SK-N-SH (cell line): ENCODE results near the gene UBE2I. TPM values are rescaled to one million over a fixed set of nuclear protein-coding genes. Genes with fewer than 3 reads are reported as not detected.

Source experiments
- CTCF ChIA-PET: fragments of 300-600, 350-600 bp; formaldehyde crosslinking; extraction: SDS; loops from one replicate; lab custom pipeline; 2021; lab: Yijun Ruan, JAX
- POLR2A ChIA-PET: fragments of 350-600 bp; sonication (Branson Sonifier 250); formaldehyde crosslinking; extraction: SDS; loops from one replicate; lab custom pipeline; 2020; ENCODE audit warnings: antibody characterized with exemption, inconsistent platforms; lab: Yijun Ruan, JAX
- DNase-seq: peaks from one replicate; pipeline ENCODE4 v3.0.0; 2012
- H2AFZ ChIP-seq: fragments of 200-600 bp; sonication (generic); 2 replicates; pipeline ENCODE4 v1.8.1; 2016; ENCODE audit warnings: antibody characterized with exemption, mild to moderate bottlenecking, low read depth
- H3F3A ChIP-seq: fragments of 200-600 bp; sonication (generic); replicated peaks from 2 replicates; pipeline ENCODE3; 2016; ENCODE audit warnings: antibody characterized with exemption, mild to moderate bottlenecking; ENCODE audit not compliant: insufficient read depth
- H3K27ac ChIP-seq, 2 experiments: fragments of 200-500 bp in 1 of 2; fragments of 200-600 bp in 1 of 2; sonication (Bioruptor generic) in 1 of 2; sonication (generic), shearing (Covaris generic) in 1 of 2; 2 replicates each; pipeline versions ENCODE4 v1.5.1 to v1.6.1; 2014 to 2016; ENCODE audit warnings: low read depth in 2 of 2, inconsistent platforms in 1 of 2, low read length in 1 of 2, mild to moderate bottlenecking in 1 of 2, mixed read lengths in 1 of 2
- H3K27me3 ChIP-seq: fragments of 200-600 bp; sonication (generic), shearing (Covaris generic); 2 replicates; pipeline ENCODE4 v1.6.1; 2016; ENCODE audit warnings: mixed run types; ENCODE audit not compliant: insufficient read depth
- H3K36me3 ChIP-seq, 2 experiments: fragments of 200-500 bp in 1 of 2; fragments of 200-600 bp in 1 of 2; sonication (Bioruptor generic) in 1 of 2; sonication (generic) in 1 of 2; replicated peaks in 1 of 2; 2 replicates each; pipeline versions ENCODE3 to v1.5.1; 2014 to 2016; ENCODE audit warnings: low read length in 1 of 2, mild to moderate bottlenecking in 1 of 2; ENCODE audit not compliant: insufficient read depth in 2 of 2, control insufficient read depth in 1 of 2
- H3K4me1 ChIP-seq, 2 experiments: fragments of 200-500 bp in 1 of 2; fragments of 200-600 bp in 1 of 2; sonication (Bioruptor generic) in 1 of 2; sonication (generic), shearing (Covaris generic) in 1 of 2; 2 replicates each; pipeline versions ENCODE4 v1.5.1 to v1.6.1; 2014 to 2016; ENCODE audit warnings: low read depth in 1 of 2, low read length in 1 of 2, mixed run types in 1 of 2; ENCODE audit not compliant: insufficient read depth in 2 of 2, control insufficient read depth in 1 of 2
- H3K4me2 ChIP-seq: fragments of 200-600 bp; sonication (generic), shearing (Covaris generic); 2 replicates; pipeline ENCODE4 v1.6.1; 2017; ENCODE audit warnings: mixed run types
- H3K4me3 ChIP-seq, 2 experiments: fragments of 200-500 bp in 1 of 2; fragments of 200-600 bp in 1 of 2; sonication (Bioruptor generic) in 1 of 2; sonication (generic), shearing (Covaris generic) in 1 of 2; 2 replicates each; pipeline versions ENCODE4 v1.5.1 to v1.8.1; 2014 to 2016; ENCODE audit warnings: low read depth in 2 of 2, inconsistent platforms in 1 of 2, low read length in 1 of 2, mild to moderate bottlenecking in 1 of 2, mixed read lengths in 1 of 2, moderate library complexity in 1 of 2
- H3K79me2 ChIP-seq: fragments of 200-600 bp; sonication (generic); 2 replicates; pipeline ENCODE4 v1.8.1; 2017; ENCODE audit warnings: mild to moderate bottlenecking; ENCODE audit not compliant: insufficient read depth
- H3K9ac ChIP-seq: fragments of 200-600 bp; sonication (generic); 2 replicates; pipeline ENCODE4 v1.6.1; 2017; ENCODE audit warnings: mixed run types
- H3K9me2 ChIP-seq: fragments of 200-600 bp; sonication (generic); 2 replicates; pipeline ENCODE4 v1.6.1; 2017; ENCODE audit warnings: mixed run types
- H3K9me3 ChIP-seq: fragments of 200-600 bp; sonication (generic); 2 replicates; pipeline ENCODE4 v1.6.1; 2017; ENCODE audit warnings: mixed run types, mild to moderate bottlenecking, moderate library complexity
- H4K20me1 ChIP-seq: fragments of 200-600 bp; sonication (generic); 2 replicates; pipeline ENCODE4 v1.6.1; 2017; ENCODE audit warnings: mild to moderate bottlenecking, mixed run types; ENCODE audit not compliant: insufficient read depth
- EP300 ChIP-seq, 2 experiments: IDR thresholded peaks; 2 replicates each; pipeline versions ENCODE4 v1.4.0 to v1.6.1; 2012; ENCODE audit warnings: borderline replicate concordance in 1 of 2, low read depth in 1 of 2, low read length in 1 of 2
- EZH2phosphoT487 ChIP-seq: fragments of 200-600 bp; sonication (generic); IDR thresholded peaks from 2 replicates; pipeline ENCODE4 v1.6.1; 2017; ENCODE audit warnings: low read depth, mixed run types, mild to moderate bottlenecking, antibody characterized with exemption, moderate library complexity, borderline replicate concordance
- FOXM1 ChIP-seq: IDR thresholded peaks from 2 replicates; pipeline ENCODE4 v1.4.0; 2012; ENCODE audit warnings: low read depth, mild to moderate bottlenecking
- GABPA ChIP-seq: IDR thresholded peaks from 2 replicates; pipeline ENCODE4 v1.4.0; 2012; ENCODE audit warnings: low read depth, mild to moderate bottlenecking
- MXI1 ChIP-seq: IDR thresholded peaks from 2 replicates; pipeline ENCODE4 v1.6.1; 2012; ENCODE audit warnings: mild to moderate bottlenecking, low read depth, low read length, improper control_type of control experiment
- NRF1 ChIP-seq: IDR thresholded peaks from 2 replicates; pipeline ENCODE4 v1.6.1; 2012; ENCODE audit warnings: low read depth, mild to moderate bottlenecking, low read length
- RAD21 ChIP-seq: IDR thresholded peaks from 2 replicates; pipeline ENCODE4 v1.6.1; 2012; ENCODE audit warnings: mild to moderate bottlenecking, low read length
- RFX5 ChIP-seq: IDR thresholded peaks from 2 replicates; pipeline ENCODE4 v1.6.1; 2012; ENCODE audit warnings: mild to moderate bottlenecking, improper control_type of control experiment, low read length
- RXRA ChIP-seq: IDR thresholded peaks from 2 replicates; pipeline ENCODE4 v1.4.0; 2012; ENCODE audit warnings: low read depth, mild to moderate bottlenecking, borderline replicate concordance
- SIN3A ChIP-seq: IDR thresholded peaks from 2 replicates; pipeline ENCODE4 v1.6.1; 2012; ENCODE audit warnings: low read depth, mild to moderate bottlenecking, low read length, moderate library complexity, borderline replicate concordance
- SMC3 ChIP-seq: IDR thresholded peaks from 2 replicates; pipeline ENCODE4 v1.6.1; 2012; ENCODE audit warnings: low read depth, low read length, improper control_type of control experiment
- TAF1 ChIP-seq: IDR thresholded peaks from 2 replicates; pipeline ENCODE4 v1.6.1; 2012; ENCODE audit warnings: low read depth, mild to moderate bottlenecking, low read length, moderate library complexity, borderline replicate concordance
- TEAD4 ChIP-seq: IDR thresholded peaks from 2 replicates; pipeline ENCODE4 v1.4.0; 2012; ENCODE audit warnings: mild to moderate bottlenecking, borderline replicate concordance; ENCODE audit not compliant: insufficient read depth
- WGBS: methylation state at CpG from one replicate; pipeline ENCODE4 v1.1.6; 2017; ENCODE audit warnings: low lambda C conversion rate; 5-methylcytosine and 5-hydroxymethylcytosine counted together
- polyA plus RNA-seq, 3 experiments: library from polyadenylated mRNA; depleted of rRNA; stranded (reverse); fragments of >200 nt; gene quantifications; 2 replicates each; pipeline ENCODE4 v1.2.3, GENCODE V29; 2012
- TF ChIP-seq, protein P1 (sequence below): IDR thresholded peaks from 2 replicates; pipeline ENCODE4 v1.4.0; 2012; ENCODE audit warnings: low read depth, borderline replicate concordance
- TF ChIP-seq, protein P2 (sequence below): IDR thresholded peaks from 2 replicates; pipeline ENCODE4 v1.4.0; 2012; ENCODE audit warnings: low read depth
- TF ChIP-seq, protein P3 (sequence below): fragments of 150-350 bp; IDR thresholded peaks from 2 replicates; pipeline ENCODE4 v1.6.1; 2017; ENCODE audit warnings: antibody characterized with exemption, low read length, low read depth, borderline replicate concordance
- TF ChIP-seq, protein P4 (sequence below): fragments of 200-600 bp; sonication (generic); IDR thresholded peaks from 2 replicates; pipeline ENCODE4 v1.6.1; 2017; ENCODE audit warnings: antibody characterized with exemption, mild to moderate bottlenecking, moderate library complexity

Gene UBE2I
- polyA plus RNA-seq, 1 of the 3 experiments (the other 2 are of a cell fraction) = 107 TPM

DNA sequence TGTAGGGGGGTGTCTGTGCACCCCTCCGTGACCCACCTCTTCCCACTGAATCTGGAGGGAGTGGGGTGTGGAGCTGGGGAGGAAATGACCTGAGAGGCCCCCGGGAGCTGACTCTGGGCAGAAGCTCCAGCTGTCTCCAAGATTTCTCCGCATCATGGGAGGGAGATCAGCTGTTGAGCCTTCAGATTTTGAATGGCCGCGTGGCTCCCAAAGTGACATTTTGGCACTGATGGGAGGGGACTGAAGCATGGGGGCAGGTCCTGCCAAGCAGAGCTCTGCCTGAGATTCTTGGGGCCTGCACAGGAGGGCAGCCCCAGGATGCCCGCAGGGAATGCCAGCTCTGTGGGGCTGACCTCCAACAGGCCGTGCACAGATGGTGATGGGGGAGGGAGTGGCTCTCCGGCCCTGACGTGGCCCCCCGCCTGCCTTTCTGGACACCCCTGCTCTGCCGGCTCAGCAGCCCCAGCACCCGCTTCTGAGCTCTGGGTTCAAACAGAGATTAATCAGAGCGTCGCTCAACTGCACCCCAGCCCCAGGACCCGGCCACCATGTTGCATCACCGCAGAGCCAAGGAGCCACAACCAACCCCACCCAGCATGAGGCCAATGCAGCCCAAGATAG lies 25.3 kb upstream of the UBE2I start:
- POLR2A ChIA-PET = no interaction called here
- no peak for DNase-seq
- 37% methylated on average over 9 of the region's 16 CpGs for WGBS
- Histone ChIP-seq H3K9me3 (no peaks in the 10 kb centered on the region), H2AFZ (no peak overlapping the region), H3K4me3 (no peak overlapping the region), H3K4me2 (no peak overlapping the region), H3K79me2 (no peaks in the 10 kb centered on the region), H3K27me3 (peaks cover 90% of the 10 kb centered on the region), H3K4me1 (peaks cover 0 to 8% of the 10 kb centered on the region in 2 experiments; a peak in 1 of 4 replicates), H3K9ac (no peak overlapping the region), H3K36me3 (no peaks in the 10 kb centered on the region), H3K27ac (no peak overlapping the region), H3K9me2 (no peaks in the 10 kb centered on the region), H4K20me1 (no peaks in the 10 kb centered on the region), H3F3A (no peaks in the 10 kb centered on the region)
- CTCF ChIA-PET = interaction anchor here (0.6 to 1.4 kb wide), 4 partner anchors 17 to 335 kb away, joined by 3 read pairs; no protein-coding TSS in a partner anchor
- TF ChIP-seq EZH2phosphoT487 = no peak
- no peak for TF ChIP-seq RXRA
- TF ChIP-seq SMC3 = no peak
- no peak for TF ChIP-seq NRF1
- no peak for TF ChIP-seq RAD21
- TF ChIP-seq FOXM1 = no peak
- TF ChIP-seq TAF1 = no peak
- TF ChIP-seq, protein P1, sequence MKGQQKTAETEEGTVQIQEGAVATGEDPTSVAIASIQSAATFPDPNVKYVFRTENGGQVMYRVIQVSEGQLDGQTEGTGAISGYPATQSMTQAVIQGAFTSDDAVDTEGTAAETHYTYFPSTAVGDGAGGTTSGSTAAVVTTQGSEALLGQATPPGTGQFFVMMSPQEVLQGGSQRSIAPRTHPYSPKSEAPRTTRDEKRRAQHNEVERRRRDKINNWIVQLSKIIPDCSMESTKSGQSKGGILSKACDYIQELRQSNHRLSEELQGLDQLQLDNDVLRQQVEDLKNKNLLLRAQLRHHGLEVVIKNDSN = no peak
- no peak for TF ChIP-seq MXI1
- no peak for TF ChIP-seq SIN3A
- TF ChIP-seq GABPA = no peak
- no peak for TF ChIP-seq TEAD4
- TF ChIP-seq, protein P2, sequence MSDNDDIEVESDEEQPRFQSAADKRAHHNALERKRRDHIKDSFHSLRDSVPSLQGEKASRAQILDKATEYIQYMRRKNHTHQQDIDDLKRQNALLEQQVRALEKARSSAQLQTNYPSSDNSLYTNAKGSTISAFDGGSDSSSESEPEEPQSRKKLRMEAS = no peak
- TF ChIP-seq, protein P3, sequence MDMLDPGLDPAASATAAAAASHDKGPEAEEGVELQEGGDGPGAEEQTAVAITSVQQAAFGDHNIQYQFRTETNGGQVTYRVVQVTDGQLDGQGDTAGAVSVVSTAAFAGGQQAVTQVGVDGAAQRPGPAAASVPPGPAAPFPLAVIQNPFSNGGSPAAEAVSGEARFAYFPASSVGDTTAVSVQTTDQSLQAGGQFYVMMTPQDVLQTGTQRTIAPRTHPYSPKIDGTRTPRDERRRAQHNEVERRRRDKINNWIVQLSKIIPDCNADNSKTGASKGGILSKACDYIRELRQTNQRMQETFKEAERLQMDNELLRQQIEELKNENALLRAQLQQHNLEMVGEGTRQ = no peak
- TF ChIP-seq EP300 (IDR thresholded peaks at IDR 0.05; ENCODE audit: borderline replicate concordance in 1 of 2, low read depth in 1 of 2, low read length in 1 of 2) = no peak
- no peak for TF ChIP-seq RFX5
- TF ChIP-seq, protein P4, sequence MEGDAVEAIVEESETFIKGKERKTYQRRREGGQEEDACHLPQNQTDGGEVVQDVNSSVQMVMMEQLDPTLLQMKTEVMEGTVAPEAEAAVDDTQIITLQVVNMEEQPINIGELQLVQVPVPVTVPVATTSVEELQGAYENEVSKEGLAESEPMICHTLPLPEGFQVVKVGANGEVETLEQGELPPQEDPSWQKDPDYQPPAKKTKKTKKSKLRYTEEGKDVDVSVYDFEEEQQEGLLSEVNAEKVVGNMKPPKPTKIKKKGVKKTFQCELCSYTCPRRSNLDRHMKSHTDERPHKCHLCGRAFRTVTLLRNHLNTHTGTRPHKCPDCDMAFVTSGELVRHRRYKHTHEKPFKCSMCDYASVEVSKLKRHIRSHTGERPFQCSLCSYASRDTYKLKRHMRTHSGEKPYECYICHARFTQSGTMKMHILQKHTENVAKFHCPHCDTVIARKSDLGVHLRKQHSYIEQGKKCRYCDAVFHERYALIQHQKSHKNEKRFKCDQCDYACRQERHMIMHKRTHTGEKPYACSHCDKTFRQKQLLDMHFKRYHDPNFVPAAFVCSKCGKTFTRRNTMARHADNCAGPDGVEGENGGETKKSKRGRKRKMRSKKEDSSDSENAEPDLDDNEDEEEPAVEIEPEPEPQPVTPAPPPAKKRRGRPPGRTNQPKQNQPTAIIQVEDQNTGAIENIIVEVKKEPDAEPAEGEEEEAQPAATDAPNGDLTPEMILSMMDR = no peak
- TF ChIP-seq, all 33 proteins: peak for 0
